ENCODE measurements around the gene IL3. TPM values are rescaled to one million over a fixed set of nuclear protein-coding genes. Genes with fewer than 3 reads are reported as not detected.

Gene IL3
- total RNA-seq, 6 donors from 2014 or later, result not detected

DNA sequence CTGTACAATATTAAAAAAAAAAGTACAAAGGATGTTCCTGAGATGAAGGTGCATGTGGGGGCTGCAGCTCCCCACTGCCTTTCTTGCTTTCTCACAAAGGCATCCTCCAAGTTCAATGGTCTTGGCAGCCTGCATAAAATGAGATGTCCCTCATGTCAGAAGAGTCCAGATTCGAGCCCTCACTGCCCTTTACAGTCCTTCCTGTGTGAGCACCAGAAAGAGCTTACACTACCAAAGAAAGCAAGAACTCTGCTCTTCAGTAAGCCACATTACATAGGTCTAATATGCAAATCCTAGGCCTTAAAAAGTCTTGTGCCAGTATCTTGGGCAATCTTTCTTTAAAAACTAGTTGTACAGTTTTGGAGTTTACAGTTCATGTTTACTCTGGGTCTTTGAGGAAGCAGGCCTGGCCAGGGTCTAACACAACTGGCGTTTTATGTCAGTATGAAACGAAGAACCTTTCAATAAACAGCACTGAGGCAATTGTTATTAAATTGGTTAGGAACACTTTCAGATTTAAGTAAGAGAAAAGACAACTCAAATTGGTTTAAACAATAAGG is 49.1 kb downstream of the IL3 start:
- WGBS, 2 donors, result 64% methylated on average over 3 of the region's 3 CpGs
- no peak for ATAC-seq (ENCODE audit: low FRiP score in 2 of 2)
- Histone ChIP-seq H3K36me3 (no peaks in the 10 kb centered on the region), H3K9me3 (no peaks in the 10 kb centered on the region), H3K27me3 (no peaks in the 10 kb centered on the region), H3K27ac (no peak overlapping the region), H3K4me1 (no peaks in the 10 kb centered on the region), H3K4me3 (no peak overlapping the region)
- DNase-seq, result no peak
- TF ChIP-seq EP300 (IDR thresholded peaks at IDR 0.05) (no peak), POLR2A (IDR thresholded peaks at IDR 0.05) (no peak), POLR2AphosphoS5 (IDR thresholded peaks at IDR 0.05) (no peak)
- TF ChIP-seq, protein P1, sequence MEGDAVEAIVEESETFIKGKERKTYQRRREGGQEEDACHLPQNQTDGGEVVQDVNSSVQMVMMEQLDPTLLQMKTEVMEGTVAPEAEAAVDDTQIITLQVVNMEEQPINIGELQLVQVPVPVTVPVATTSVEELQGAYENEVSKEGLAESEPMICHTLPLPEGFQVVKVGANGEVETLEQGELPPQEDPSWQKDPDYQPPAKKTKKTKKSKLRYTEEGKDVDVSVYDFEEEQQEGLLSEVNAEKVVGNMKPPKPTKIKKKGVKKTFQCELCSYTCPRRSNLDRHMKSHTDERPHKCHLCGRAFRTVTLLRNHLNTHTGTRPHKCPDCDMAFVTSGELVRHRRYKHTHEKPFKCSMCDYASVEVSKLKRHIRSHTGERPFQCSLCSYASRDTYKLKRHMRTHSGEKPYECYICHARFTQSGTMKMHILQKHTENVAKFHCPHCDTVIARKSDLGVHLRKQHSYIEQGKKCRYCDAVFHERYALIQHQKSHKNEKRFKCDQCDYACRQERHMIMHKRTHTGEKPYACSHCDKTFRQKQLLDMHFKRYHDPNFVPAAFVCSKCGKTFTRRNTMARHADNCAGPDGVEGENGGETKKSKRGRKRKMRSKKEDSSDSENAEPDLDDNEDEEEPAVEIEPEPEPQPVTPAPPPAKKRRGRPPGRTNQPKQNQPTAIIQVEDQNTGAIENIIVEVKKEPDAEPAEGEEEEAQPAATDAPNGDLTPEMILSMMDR (IDR thresholded peaks at IDR 0.05), result no peak

DNA sequence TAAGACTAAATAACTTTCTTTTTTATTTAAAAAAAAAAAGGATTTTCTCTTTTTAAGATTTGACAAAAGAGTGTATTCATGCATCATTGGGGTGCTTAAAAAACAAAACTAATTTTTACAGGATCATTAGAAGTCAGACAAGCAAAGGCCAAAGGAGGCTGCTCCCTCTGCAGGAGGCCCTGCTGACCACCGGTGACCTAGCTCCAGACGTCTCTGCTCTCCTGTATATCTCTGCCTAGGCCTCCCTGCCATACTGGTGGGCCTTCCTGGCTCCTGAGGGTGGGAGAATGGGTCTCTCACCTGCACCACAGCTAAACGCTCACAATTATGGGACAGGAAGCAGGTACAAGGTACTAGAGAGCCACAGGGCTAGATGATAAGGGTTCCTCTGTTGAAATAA is 49.7 kb downstream of the IL3 start:
- Histone ChIP-seq H3K4me3 (no peak overlapping the region), H3K4me1 (no peaks in the 10 kb centered on the region), H3K36me3 (no peaks in the 10 kb centered on the region), H3K9me3 (no peaks in the 10 kb centered on the region), H3K27ac (no peak overlapping the region), H3K27me3 (no peaks in the 10 kb centered on the region)
- DNase-seq (no peak), ATAC-seq (ENCODE audit: low FRiP score in 2 of 2) (no peak)
- WGBS, 2 donors, result 68 to 71% methylated on average over 3 of the region's 3 CpGs
- TF ChIP-seq POLR2AphosphoS5 (IDR thresholded peaks at IDR 0.05), result no peak
- no peak for TF ChIP-seq POLR2A (IDR thresholded peaks at IDR 0.05)
- TF ChIP-seq EP300 (IDR thresholded peaks at IDR 0.05), result no peak
- TF ChIP-seq, protein P1 (IDR thresholded peaks at IDR 0.05), result no peak

DNA sequence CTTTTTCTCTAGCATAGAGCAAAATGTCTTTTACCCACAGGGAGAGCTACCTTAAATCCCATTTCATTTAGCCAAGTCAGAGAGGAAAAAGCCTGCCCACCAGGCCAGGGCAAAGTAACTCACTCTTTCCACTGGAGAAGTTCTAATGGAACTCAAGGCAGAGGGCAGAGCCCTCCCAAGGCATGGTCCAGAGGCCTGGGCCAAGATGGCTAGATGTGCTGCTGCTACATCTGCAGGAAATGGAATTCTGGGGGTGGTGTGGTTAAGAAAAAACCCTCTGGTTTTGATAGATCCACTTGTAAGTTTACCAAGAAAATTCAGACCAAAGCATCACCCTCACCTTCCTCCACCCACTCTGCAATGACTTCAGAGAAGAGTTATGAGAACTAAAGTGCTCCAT is 50.5 kb downstream of the IL3 start:
- no peak for ATAC-seq (ENCODE audit: low FRiP score in 2 of 2)
- no peaks in the 10 kb centered on the region for H3K27me3 ChIP-seq

DNA sequence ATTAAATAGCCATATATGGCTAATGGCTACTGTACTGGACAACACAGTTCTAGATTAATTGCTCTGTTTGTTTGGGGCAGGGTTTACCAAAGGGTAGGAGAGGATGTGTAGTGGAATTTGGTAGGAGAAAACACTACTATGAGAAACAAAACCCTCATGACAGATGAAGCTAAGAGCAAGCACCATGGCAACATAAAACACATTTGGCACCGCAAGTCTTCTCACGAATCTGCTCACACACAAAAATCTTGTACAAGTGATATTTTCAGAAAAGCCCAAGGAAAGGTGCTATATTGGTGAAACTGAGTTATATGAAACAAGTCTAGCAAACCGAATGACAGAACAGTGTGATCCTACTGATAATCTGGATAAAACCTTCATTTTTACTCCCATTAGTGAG is 51.7 kb downstream of the IL3 start:
- Histone ChIP-seq H3K27me3 (no peaks in the 10 kb centered on the region), H3K4me1 (peaks cover 0 to 5% (median 0%) of the 10 kb centered on the region in 4 donors), H3K9me3 (no peaks in the 10 kb centered on the region), H3K27ac (no peak overlapping the region), H3K4me3 (no peak overlapping the region), H3K36me3 (no peaks in the 10 kb centered on the region)
- no peak for ATAC-seq (ENCODE audit: low FRiP score in 2 of 2)
- DNase-seq, result no peak
- no peak for TF ChIP-seq POLR2A (IDR thresholded peaks at IDR 0.05)
- no peak for TF ChIP-seq POLR2AphosphoS5 (IDR thresholded peaks at IDR 0.05)
- WGBS, 2 donors, result 90 to 91% methylated on average over 3 of the region's 3 CpGs

More for the DNA sequence above, 50.5 kb downstream of the IL3 start:
- Histone ChIP-seq H3K4me1 (no peaks in the 10 kb centered on the region), H3K36me3 (no peaks in the 10 kb centered on the region), H3K9me3 (no peaks in the 10 kb centered on the region), H3K4me3 (no peak overlapping the region), H3K27ac (no peak overlapping the region)
- TF ChIP-seq EP300 (IDR thresholded peaks at IDR 0.05), result no peak
- no peak for TF ChIP-seq POLR2AphosphoS5 (IDR thresholded peaks at IDR 0.05)
- TF ChIP-seq POLR2A (IDR thresholded peaks at IDR 0.05), result no peak
- TF ChIP-seq, protein P1 (IDR thresholded peaks at IDR 0.05), result no peak
- DNase-seq, result no peak

Small RNAs within 50 kb of the gene (small RNA-seq; reads per million reads assigned to genes)
- 0 reads per million in 4 donors for gene RF00285

Other genes starting within 250 kb of the IL3 start
- gene MEIKIN, start 115.0 kb upstream of the IL3 start, total RNA-seq, result under 1 TPM in 1 of 6 donors, not detected in 5; 0.77 TPM
- gene ACSL6, start 49.0 kb upstream of the IL3 start, total RNA-seq, result 1 to 10 TPM in 1 of 6 donors, under 1 TPM in 4, not detected in 1; 0.61 to 1.2 (median 0.74) TPM
- 1 to 10 TPM in 5 of 6 donors, not detected in 1; 3.9 to 10.0 (median 4.4) TPM for gene CSF2, start 13.1 kb downstream of the IL3 start, total RNA-seq
- 10 to 100 TPM; 37.7 to 85.2 (median 57.5) TPM for gene P4HA2, start 167.2 kb downstream of the IL3 start, total RNA-seq
- gene PDLIM4, start 197.0 kb downstream of the IL3 start, total RNA-seq, result 10 to 100 TPM in 4 of 6 donors, 1 to 10 TPM in 2; 3.3 to 14.2 (median 10.6) TPM
- 10 to 100 TPM in 2 of 6 donors, 1 to 10 TPM in 4; 3.9 to 17.8 (median 8.1) TPM for gene SLC22A4, start 233.7 kb downstream of the IL3 start, total RNA-seq